Left colon (tissue), 2 donors: Measurements from ENCODE around the gene HK3. TPM values are rescaled to one million over a fixed set of nuclear protein-coding genes. Genes with fewer than 3 reads are reported as not detected.

Source experiments
- ATAC-seq: fragments of 200-7000 bp; cut with Tn5 transposase; one replicate; pipeline ENCODE4 v1.9.1; 2020; ENCODE audit warnings: mild to moderate bottlenecking, moderate library complexity
- DNase-seq, 2 donors: peaks; one replicate each; pipeline ENCODE4 v3.0.0-alpha.2; 2020
- intact Hi-C, 2 donors: fragments of 100-400 bp; cut with DNase I in 1 of 2; cut with micrococcal nuclease in 1 of 2; formaldehyde crosslinking; loops; one replicate each; pipeline versions ENCODE4 v1.11.2 to v1.14.0; 2022; cut with DNase I, micrococcal nuclease
- total RNA-seq, 2 donors: library from RNA; stranded (reverse); fragmentation: NEBNext Ultra II Directional; extraction: Animal tissue kit (Norgen Biotek cat#: 25700); gene quantifications; one replicate each; pipeline ENCODE4 v1.2.1, GENCODE V29; 2021
- donor health status: DM: no; HTN: no; CAD: no.
- donor health status: DM: yes; HTN: yes; CAD: no.

HK3 gene
- total RNA-seq, 2 donors from 2014 or later, result 1.3 to 4.4 TPM

- no peak for DNase-seq
- intact Hi-C loops, result no loop called here
- no peak for ATAC-seq
These were observed 5.1 kb upstream of the HK3 start for GRCh38 chr5:176904276-176904675.

GRCh38 chr5:176902911-176903664, 3.9 kb upstream of the HK3 start:
- intact Hi-C loops, result no loop called here
- DNase-seq (no peak), ATAC-seq (no peak)

GRCh38 chr5:176902102-176902814, 3.1 kb upstream of the HK3 start:
- no peak for ATAC-seq
- no peak for DNase-seq
- intact Hi-C loops, result no loop called here

- no peak for DNase-seq
- no peak for ATAC-seq
These were observed 2.3 kb upstream of the HK3 start for GRCh38 chr5:176901260-176902101.

GRCh38 chr5:176900780-176901204, 1.6 kb upstream of the HK3 start:
- intact Hi-C loops, result no loop called here
- DNase-seq (no peak), ATAC-seq (peak; percentile 13)

More at GRCh38 chr5:176901260-176902101, 2.3 kb upstream of the HK3 start:
- intact Hi-C loops, result no loop called here

GRCh38 chr5:176899946-176900779, 1.0 kb upstream of the HK3 start:
- no peak for ATAC-seq
- no peak for DNase-seq
- intact Hi-C loops, result no loop called here

GRCh38 chr5:176897263-176897662, 1.9 kb downstream of the HK3 start:
- DNase-seq, result no peak
- no peak for ATAC-seq
- intact Hi-C loops, result no loop called here

- intact Hi-C loops, result no loop called here
- ATAC-seq (no peak), DNase-seq (no peak)
These were observed 3.3 kb downstream of the HK3 start for GRCh38 chr5:176895831-176896230.

GRCh38 chr5:176894298-176894697, 4.8 kb downstream of the HK3 start:
- DNase-seq (no peak), ATAC-seq (no peak)
- intact Hi-C loops, result no loop called here

GRCh38 chr5:176892663-176893062, 6.5 kb downstream of the HK3 start:
- intact Hi-C loops, result no loop called here
- no peak for DNase-seq
- no peak for ATAC-seq

- no peak for DNase-seq
- intact Hi-C loops, result no loop called here
- ATAC-seq, result no peak
These were observed 7.7 kb downstream of the HK3 start for GRCh38 chr5:176891331-176891958.

GRCh38 chr5:176890455-176891330, 8.5 kb downstream of the HK3 start:
- intact Hi-C loops, result no loop called here
- no peak for DNase-seq
- no peak for ATAC-seq

- DNase-seq (no peak), ATAC-seq (no peak)
- intact Hi-C loops, result no loop called here
These were observed 9.5 kb downstream of the HK3 start for GRCh38 chr5:176889321-176890280.

- intact Hi-C loops, result no loop called here
- no peak for ATAC-seq
- no peak for DNase-seq
These were observed 10.3 kb downstream of the HK3 start for GRCh38 chr5:176888865-176889165.

- intact Hi-C loops, result no loop called here
- ATAC-seq (no peak), DNase-seq (no peak)
These were observed 10.9 kb downstream of the HK3 start for GRCh38 chr5:176888016-176888864.
